Psoas muscle (tissue), 8 donors: ENCODE data around the gene TNIK. TPM values are rescaled to one million over a fixed set of nuclear protein-coding genes. Genes with fewer than 3 reads are reported as not detected.

ENCODE experiments used
- ATAC-seq, 4 donors: fragments of 200-7000 bp; cut with Tn5 transposase; one replicate each; pipeline ENCODE4 v1.9.1; 2020; ENCODE audit warnings: moderate library complexity in 3 of 4, mild to moderate bottlenecking in 2 of 4
- DNase-seq, 2 donors: peaks; one replicate each; pipeline ENCODE4 v3.0.0-alpha.2; 2020
- H3K27ac ChIP-seq: fragments of 200-600 bp; one replicate; pipeline ENCODE4 v1.8.0; 2022
- H3K27me3 ChIP-seq, 3 donors: fragments of 200-600 bp in 1 of 3; one replicate each; pipeline versions ENCODE4 v1.6.1 to v1.8.0; 2013 to 2022; ENCODE audit warnings: low read length in 2 of 3, mild to moderate bottlenecking in 2 of 3, moderate library complexity in 1 of 3; ENCODE audit not compliant: insufficient read depth in 3 of 3
- H3K36me3 ChIP-seq, 2 donors: fragments of 200-600 bp in 1 of 2; one replicate each; pipeline versions ENCODE4 v1.6.1 to v1.8.0; 2013 to 2022; ENCODE audit warnings: low read depth in 1 of 2, mild to moderate bottlenecking in 1 of 2, moderate library complexity in 1 of 2; ENCODE audit not compliant: insufficient read depth in 1 of 2
- H3K4me1 ChIP-seq: fragments of 200-600 bp; one replicate; pipeline ENCODE4 v1.8.0; 2022
- H3K4me3 ChIP-seq: fragments of 200-600 bp; one replicate; pipeline ENCODE4 v1.8.0; 2022; ENCODE audit warnings: mild to moderate bottlenecking
- H3K9me3 ChIP-seq: fragments of 200-600 bp; one replicate; pipeline ENCODE4 v1.8.0; 2022
- WGBS, 3 donors: extraction: QIAGEN DNeasy Blood & Tissue Kit; methylation state at CpG; one replicate each; pipeline versions ENCODE4 v1.1.6 to v1.1.7; 2013; 5-methylcytosine and 5-hydroxymethylcytosine counted together
- intact Hi-C, 2 donors: fragments of 100-400 bp; cut with DNase I; formaldehyde crosslinking; loops; one replicate each; pipeline versions ENCODE4 v1.11.0 to v1.14.2; 2022
- polyA plus RNA-seq, 3 donors: library from polyadenylated mRNA; stranded (reverse); fragments of 200-250 nt; gene quantifications; one replicate each; pipeline ENCODE4 v1.2.3, GENCODE V29; 2013
- total RNA-seq, 4 donors: library from RNA; stranded (reverse); fragmentation: NEBNext Ultra II Directional in 2 of 4; extraction: Animal tissue kit (Norgen Biotek cat#: 25700) in 2 of 4; gene quantifications; one replicate each; pipeline versions ENCODE4 v1.2.1 to v1.2.4, GENCODE V29; 2021 to 2023
- TF ChIP-seq, protein P1 (sequence below): fragments of 200-600 bp; IDR thresholded peaks from one replicate; pipeline ENCODE4 v1.8.0; 2022; ENCODE audit warnings: antibody characterized with exemption
- donor health status: healthy with polysubstance abuse.
- donor health status: DM: no; HTN: no; CAD: no; lungs with moderate emphysema.
- donor health status: Bipolar disorder and iron deficiency.
- donor health status: healthy.
- donor health status: DM: yes; HTN: yes; CAD: no.
- donor health status: DM: no; HTN: no; CAD: no.
- donor health status: DM: no; HTN: no; CAD: no.
- donor health status: DM: yes; HTN: yes; CAD: no.

The TNIK gene
- total and polyA plus RNA-seq, 7 donors: 9.9 to 32.4 (median 12.5) TPM

DNA sequence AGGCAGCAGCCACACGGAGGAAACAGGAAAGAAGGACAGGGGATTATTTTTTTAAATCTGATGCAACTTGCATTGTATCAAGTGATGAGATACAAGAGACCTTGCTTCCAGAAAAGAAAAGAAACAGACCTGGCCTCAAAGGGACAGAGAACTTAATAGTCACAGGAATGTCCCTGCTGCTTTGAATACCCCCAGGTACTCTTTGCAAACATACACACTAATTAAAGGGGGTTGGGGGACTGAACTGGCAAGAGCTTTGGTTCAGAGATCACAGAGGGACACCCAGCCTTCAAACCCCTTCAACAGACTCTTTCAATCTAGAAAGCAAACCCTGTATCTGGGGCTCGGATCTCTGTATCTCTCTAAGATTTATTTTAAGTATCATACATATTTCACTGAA, 18.0 kb downstream of the TNIK start:
- TF ChIP-seq, protein P1, sequence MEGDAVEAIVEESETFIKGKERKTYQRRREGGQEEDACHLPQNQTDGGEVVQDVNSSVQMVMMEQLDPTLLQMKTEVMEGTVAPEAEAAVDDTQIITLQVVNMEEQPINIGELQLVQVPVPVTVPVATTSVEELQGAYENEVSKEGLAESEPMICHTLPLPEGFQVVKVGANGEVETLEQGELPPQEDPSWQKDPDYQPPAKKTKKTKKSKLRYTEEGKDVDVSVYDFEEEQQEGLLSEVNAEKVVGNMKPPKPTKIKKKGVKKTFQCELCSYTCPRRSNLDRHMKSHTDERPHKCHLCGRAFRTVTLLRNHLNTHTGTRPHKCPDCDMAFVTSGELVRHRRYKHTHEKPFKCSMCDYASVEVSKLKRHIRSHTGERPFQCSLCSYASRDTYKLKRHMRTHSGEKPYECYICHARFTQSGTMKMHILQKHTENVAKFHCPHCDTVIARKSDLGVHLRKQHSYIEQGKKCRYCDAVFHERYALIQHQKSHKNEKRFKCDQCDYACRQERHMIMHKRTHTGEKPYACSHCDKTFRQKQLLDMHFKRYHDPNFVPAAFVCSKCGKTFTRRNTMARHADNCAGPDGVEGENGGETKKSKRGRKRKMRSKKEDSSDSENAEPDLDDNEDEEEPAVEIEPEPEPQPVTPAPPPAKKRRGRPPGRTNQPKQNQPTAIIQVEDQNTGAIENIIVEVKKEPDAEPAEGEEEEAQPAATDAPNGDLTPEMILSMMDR: no peak
- 43 to 57% (median 46%) methylated on average over 2 of the region's 2 CpGs for WGBS, 3 donors
- H3K27ac ChIP-seq: no peak overlapping the region
- ATAC-seq (no peak), DNase-seq (no peak)
- no peak overlapping the region for H3K4me3 ChIP-seq
- H3K4me1 ChIP-seq: peaks cover 32% of the 10 kb centered on the region
- H3K27me3 ChIP-seq: no peaks in the 10 kb centered on the region
- intact Hi-C loops: no loop called here
- no peaks in the 10 kb centered on the region for H3K9me3 ChIP-seq
- no peaks in the 10 kb centered on the region for H3K36me3 ChIP-seq

DNA sequence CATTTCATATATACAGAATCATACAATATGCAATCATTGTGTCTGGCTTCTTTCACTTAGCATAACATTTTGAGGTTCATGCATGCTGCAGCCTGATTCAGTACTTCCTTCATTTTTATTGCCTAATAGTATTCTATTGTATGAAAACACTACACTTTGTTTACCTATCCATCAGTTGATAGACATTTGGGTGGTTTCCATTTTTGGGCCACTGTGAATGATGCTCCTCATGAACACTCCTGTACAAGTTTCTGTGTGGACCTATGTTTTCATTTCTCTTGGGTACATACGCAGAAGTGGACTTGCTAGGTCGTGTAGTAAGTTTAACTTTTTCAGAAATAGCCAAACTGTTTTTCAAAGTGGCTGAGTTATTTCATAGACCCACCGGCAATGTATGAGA, 18.8 kb downstream of the TNIK start:
- Histone ChIP-seq H3K9me3 (no peaks in the 10 kb centered on the region), H3K27me3 (no peaks in the 10 kb centered on the region), H3K36me3 (no peaks in the 10 kb centered on the region), H3K27ac (no peak overlapping the region), H3K4me1 (peaks cover 25% of the 10 kb centered on the region), H3K4me3 (no peak overlapping the region)
- ATAC-seq (no peak), DNase-seq (no peak)
- intact Hi-C loops: no loop called here
- TF ChIP-seq, protein P1: no peak
- WGBS, 3 donors: 86 to 90% (median 87%) methylated on average over 3 of the region's 3 CpGs

DNA sequence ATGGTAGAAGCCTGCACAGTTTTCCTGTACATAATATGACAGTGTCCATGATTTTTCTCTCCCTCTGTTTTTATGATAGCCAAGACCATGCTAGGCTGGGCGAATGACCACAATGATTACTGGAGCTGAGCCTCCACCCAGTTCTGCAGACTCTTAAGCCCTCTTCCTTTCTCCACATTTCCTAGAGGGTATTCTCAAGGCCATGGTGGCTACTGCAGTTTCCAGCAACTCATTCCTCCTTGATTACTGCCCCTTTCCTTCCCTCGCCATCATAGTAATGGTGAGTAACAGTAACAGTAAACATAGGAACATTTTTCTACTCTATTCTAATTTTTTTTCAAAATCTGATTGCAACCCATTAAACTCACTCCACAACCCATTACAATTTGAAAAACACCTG, 20.2 kb downstream of the TNIK start:
- TF ChIP-seq, protein P1: no peak
- WGBS, 3 donors: 91 to 97% (median 92%) methylated on average over 2 of the region's 2 CpGs
- Histone ChIP-seq H3K27me3 (no peaks in the 10 kb centered on the region), H3K4me1 (peaks cover 23% of the 10 kb centered on the region), H3K27ac (no peak overlapping the region), H3K4me3 (no peak overlapping the region), H3K9me3 (no peaks in the 10 kb centered on the region), H3K36me3 (no peaks in the 10 kb centered on the region)
- intact Hi-C loops: no loop called here
- no peak for DNase-seq
- ATAC-seq: no peak

DNA sequence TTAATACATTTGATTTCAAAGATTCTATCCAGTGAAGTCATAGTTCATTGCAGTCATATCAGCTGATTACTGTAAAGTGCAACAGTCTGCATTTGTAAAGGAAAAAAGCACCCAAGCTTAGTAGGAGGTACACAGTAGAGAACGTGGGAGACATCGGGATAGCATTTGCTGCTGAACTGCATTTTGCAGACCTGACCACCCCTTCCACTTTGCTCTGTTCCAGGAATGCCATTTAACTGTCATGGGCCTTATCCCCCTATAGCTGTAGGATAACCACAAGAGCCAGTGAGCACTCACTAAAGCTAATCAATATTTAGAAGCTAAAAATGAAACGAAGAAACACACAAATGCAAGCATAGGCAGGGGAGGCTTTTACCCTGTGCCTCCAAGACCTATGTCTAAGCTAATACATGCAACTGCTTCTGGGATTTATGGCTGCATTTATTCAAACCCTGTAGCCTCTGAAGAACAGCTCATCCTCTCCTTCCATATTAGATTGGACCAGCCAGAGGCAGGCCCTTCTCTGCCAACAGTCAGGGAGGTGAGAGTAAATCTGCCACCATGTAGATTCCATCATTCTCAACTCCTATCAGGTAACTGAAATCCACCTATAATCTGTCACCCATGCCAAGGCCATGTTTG, 23.0 kb downstream of the TNIK start:
- H3K4me3 ChIP-seq: no peak overlapping the region
- TF ChIP-seq, protein P1: no peak
- H3K36me3 ChIP-seq: no peaks in the 10 kb centered on the region
- no peaks in the 10 kb centered on the region for H3K9me3 ChIP-seq
- intact Hi-C loops: no loop called here
- no peak for DNase-seq
- no peak overlapping the region for H3K27ac ChIP-seq
- H3K27me3 ChIP-seq: no peaks in the 10 kb centered on the region
- 57 to 62% (median 61%) methylated on average over 3 of the region's 3 CpGs for WGBS, 3 donors
- H3K4me1 ChIP-seq: peaks cover 22% of the 10 kb centered on the region
- no peak for ATAC-seq

DNA sequence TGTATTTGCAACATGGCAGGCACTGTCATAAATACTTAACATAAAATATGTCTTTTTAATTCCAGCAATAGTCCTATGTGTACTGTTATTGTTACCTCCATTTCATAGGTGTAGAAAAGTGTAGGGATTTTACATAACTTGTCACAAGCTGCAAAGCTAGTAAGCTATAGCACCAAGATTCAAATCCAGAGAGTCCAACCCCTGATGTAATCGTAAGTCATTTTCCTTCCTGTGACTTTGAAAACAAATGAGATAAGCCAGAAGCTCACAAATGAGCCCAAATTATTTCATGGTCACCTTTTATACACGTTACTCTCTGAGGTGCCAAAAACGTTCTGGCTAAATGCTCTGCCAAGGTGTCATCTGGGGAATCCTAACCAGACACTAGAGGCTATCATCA, 23.8 kb downstream of the TNIK start:
- Histone ChIP-seq H3K4me3 (no peak overlapping the region), H3K36me3 (no peaks in the 10 kb centered on the region), H3K9me3 (no peaks in the 10 kb centered on the region), H3K27me3 (no peaks in the 10 kb centered on the region), H3K4me1 (peaks cover 23% of the 10 kb centered on the region), H3K27ac (no peak overlapping the region)
- WGBS, 3 donors: 24 to 35% (median 33%) methylated on average over 3 of the region's 3 CpGs
- ATAC-seq (no peak), DNase-seq (no peak)
- intact Hi-C loops: no loop called here
- TF ChIP-seq, protein P1: no peak
